Measurements from ENCODE around the gene NEK11.
"Not testable (repeated sequence)": the region's sequence is repeated elsewhere in the genome, so short reads cannot be mapped to it uniquely, and the experiment has no call there.

Gene NEK11

DNA sequence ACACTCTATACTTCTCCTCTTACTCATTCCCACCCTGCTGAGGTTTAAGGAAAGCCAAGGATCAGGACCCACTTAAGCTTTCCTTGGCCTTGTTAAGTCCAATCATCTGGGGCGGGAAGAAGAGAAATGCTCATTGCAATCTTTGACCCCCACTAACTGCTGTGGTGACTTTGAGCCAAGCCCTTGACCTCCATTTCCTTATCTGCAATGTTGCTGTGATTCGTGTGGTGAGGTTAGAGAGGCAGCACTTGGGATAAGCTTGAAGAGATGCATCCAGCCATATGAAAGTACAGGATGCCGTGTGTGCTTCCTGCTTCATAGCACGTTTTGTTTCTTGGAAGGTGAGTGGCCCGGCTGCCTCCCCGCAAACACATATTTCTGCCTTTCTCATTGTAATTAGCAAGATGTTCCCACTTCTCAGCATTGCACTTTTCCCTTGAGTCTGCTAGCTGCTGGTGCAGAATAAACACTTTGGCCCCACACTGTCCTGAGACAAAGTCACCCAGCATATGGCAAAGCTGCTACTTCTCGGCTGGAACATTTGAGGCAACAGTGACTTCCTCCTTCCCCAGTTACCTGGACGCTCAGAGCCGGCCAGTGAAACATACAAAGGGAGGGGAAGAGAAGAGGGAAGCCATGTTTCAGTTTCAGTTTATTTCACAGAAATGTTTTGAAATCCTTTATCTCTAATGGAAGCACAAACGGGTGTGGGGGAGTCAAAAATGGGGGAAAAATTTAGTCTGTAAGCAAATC lies 344.4 kb downstream of the NEK11 start:
- TF ChIP-seq, protein P1, sequence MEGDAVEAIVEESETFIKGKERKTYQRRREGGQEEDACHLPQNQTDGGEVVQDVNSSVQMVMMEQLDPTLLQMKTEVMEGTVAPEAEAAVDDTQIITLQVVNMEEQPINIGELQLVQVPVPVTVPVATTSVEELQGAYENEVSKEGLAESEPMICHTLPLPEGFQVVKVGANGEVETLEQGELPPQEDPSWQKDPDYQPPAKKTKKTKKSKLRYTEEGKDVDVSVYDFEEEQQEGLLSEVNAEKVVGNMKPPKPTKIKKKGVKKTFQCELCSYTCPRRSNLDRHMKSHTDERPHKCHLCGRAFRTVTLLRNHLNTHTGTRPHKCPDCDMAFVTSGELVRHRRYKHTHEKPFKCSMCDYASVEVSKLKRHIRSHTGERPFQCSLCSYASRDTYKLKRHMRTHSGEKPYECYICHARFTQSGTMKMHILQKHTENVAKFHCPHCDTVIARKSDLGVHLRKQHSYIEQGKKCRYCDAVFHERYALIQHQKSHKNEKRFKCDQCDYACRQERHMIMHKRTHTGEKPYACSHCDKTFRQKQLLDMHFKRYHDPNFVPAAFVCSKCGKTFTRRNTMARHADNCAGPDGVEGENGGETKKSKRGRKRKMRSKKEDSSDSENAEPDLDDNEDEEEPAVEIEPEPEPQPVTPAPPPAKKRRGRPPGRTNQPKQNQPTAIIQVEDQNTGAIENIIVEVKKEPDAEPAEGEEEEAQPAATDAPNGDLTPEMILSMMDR (IDR thresholded peaks at IDR 0.05; ENCODE audit: borderline replicate concordance, control extremely low read depth, extremely low read depth, insufficient read depth, missing control alignments): no peak
- DNase-seq (ENCODE audit: low spot score): no peak
- in situ Hi-C loops (cut with MboI; ENCODE audit: low sequenced_read_pairs, unreplicated experiment): no loop called here

DNA sequence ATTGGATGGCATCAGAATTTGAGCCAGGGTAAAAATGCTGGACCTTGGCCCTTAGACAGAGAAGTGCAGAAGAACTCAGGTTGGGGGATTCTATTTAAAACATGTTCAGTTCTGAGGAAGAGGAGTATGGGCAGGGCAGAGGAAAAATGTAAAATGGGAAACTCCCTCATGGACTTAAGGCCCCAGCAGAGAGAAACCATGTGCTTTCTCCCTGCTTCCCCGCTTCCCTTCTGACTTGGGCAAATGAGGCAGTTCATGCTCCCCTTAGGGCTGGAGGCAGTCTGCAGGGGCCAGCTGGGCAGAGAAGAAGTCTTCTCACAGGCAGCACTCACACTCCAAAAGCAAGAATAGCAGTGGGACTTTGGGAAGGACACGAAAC lies 345.0 kb downstream of the NEK11 start:
- DNase-seq (ENCODE audit: low spot score): no peak
- TF ChIP-seq, protein P1 (IDR thresholded peaks at IDR 0.05; ENCODE audit: borderline replicate concordance, control extremely low read depth, extremely low read depth, insufficient read depth, missing control alignments): no peak
- in situ Hi-C loops (cut with MboI; ENCODE audit: low sequenced_read_pairs, unreplicated experiment): no loop called here

DNA sequence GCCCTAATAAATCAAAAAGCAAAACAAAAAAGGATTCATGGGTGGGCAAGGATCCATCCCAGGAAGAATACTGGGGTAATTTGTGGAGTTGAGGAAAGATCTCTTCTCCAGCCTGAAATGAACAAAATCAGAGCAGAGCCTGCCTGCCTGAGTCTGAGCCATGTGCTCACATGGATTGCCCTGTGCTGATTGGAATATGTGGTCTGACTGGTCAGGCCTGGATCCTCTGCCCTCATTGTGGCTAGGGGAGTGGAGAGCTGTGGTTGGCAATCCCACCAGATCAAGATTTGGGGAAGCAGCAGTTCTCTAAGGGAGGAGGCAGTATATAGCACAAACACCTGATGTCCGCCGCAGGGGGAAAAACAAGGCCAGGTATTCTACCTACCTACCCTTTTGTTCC lies 348.1 kb downstream of the NEK11 start:
- in situ Hi-C loops (cut with MboI; ENCODE audit: low sequenced_read_pairs, unreplicated experiment): no loop called here
- TF ChIP-seq, protein P1 (IDR thresholded peaks at IDR 0.05; ENCODE audit: borderline replicate concordance, control extremely low read depth, extremely low read depth, insufficient read depth, missing control alignments): no peak
- DNase-seq (ENCODE audit: low spot score): no peak

DNA sequence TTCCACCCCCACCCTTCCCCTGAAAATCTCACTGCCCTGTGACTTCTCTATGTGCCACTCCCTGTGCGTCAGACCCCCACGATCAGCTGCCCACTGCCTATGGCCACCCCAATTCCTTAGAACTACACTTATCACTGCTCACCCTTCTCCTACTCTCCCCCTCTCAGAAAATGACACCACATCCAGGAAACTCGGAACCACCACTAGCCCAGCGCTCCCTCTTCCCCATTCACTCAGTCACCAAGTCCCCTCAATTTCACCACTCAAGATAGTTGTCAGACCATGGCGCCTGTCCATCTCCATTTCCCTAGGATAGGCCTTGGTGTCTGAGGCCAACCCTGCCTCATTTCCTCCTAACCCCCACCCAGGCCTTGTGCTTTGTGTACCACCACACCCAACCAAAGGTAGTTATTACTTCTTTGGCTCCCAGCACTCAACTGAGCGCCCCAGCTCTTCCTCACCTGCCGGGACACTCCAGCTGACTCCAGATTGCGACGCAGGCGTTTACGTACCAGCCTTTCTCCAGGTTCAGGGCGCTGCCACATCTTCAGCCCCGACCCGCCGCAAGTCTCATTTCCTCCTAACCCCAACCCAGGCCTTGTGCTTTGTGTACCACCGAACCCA lies 354.3 kb downstream of the NEK11 start:
- DNase-seq (ENCODE audit: low spot score); in situ Hi-C loops (cut with MboI; ENCODE audit: low sequenced_read_pairs, unreplicated experiment): not testable (repeated sequence)

DNA sequence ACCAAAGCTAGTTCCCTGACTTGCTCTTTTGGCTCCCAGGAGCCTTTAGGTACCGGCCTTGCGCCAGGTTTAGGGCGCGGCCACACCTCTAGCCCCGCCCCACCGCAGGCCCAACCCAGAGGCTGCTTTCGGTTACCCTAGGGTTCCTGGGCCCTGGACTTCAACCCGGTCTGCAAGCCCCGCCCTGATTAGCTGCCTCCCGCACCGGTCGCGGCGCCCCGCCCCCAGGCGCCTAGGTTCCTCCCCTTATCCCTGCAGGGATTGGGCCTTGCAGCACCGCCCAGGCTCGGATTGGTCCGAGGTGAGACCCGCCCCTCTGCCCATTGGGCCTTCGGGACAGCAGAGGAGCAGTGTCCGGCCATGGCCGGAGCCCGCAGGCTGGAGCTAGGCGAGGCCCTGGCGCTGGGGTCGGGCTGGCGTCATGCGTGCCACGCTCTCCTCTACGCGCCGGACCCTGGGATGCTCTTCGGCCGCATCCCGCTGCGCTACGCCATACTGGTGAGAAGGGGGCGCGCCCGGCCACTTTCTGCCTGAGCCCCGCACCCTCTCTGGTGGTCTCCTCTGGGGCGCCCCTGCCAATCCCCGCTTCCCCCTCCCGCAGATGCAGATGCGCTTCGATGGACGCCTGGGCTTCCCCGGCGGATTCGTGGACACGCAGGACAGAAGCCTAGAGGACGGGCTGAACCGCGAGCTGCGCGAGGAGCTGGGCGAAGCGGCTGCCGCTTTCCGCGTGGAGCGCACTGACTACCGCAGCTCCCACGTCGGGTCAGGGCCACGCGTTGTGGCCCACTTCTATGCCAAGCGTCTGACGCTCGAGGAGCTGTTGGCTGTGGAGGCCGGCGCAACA lies 355.0 kb downstream of the NEK11 start, which contains the start of gene NUDT16:
NUDT16 (plus strand) TSS at position 330 of the 847 bp plus-strand sequence; CDS start at position 361, 31 bp downstream.
- peak; percentile 99 for DNase-seq (ENCODE audit: low spot score)
- TF ChIP-seq, protein P1 (IDR thresholded peaks at IDR 0.05; ENCODE audit: borderline replicate concordance, control extremely low read depth, extremely low read depth, insufficient read depth, missing control alignments): no peak
- in situ Hi-C loops (cut with MboI; ENCODE audit: low sequenced_read_pairs, unreplicated experiment): no loop called here

DNA sequence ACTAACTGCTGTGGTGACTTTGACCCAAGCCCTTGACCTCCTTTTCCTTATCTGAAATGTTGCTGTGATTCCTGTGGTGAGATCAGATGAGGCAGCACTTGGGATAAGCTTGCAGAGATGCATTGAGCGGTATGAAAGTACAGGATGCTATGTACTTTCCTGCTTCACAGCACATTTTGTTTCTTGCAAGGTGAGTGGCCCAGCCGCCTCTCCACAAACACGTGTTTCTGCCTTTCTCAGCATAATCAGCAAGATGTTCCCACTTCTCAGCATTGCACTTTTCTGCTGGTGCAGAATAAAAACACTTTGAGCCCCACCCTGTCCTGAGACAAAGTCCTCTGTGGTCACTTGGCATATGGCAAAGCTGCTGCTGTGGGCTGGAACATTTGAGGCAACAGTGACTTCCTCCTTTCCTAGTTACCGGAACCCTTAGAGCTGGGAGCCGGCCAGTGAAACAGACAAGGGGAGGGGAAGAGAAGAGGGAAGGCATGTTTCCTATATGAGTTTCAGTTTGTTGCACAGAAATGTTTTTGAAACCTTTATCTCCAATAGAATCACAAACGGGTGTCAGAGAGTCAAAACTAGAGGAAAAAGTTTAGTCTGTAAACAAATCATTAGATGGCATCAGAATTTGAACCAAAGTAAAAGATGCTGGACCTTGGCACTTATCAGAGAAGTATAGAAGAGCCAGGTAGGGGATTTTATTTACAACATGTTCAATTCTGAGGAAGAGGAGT lies 359.9 kb downstream of the NEK11 start:
- in situ Hi-C loops (cut with MboI; ENCODE audit: low sequenced_read_pairs, unreplicated experiment): no loop called here
- TF ChIP-seq, protein P1 (IDR thresholded peaks at IDR 0.05; ENCODE audit: borderline replicate concordance, control extremely low read depth, extremely low read depth, insufficient read depth, missing control alignments): no peak
- no peak for DNase-seq (ENCODE audit: low spot score)
